ENCODE data around the gene NLRP6.

Gene NLRP6

DNA sequence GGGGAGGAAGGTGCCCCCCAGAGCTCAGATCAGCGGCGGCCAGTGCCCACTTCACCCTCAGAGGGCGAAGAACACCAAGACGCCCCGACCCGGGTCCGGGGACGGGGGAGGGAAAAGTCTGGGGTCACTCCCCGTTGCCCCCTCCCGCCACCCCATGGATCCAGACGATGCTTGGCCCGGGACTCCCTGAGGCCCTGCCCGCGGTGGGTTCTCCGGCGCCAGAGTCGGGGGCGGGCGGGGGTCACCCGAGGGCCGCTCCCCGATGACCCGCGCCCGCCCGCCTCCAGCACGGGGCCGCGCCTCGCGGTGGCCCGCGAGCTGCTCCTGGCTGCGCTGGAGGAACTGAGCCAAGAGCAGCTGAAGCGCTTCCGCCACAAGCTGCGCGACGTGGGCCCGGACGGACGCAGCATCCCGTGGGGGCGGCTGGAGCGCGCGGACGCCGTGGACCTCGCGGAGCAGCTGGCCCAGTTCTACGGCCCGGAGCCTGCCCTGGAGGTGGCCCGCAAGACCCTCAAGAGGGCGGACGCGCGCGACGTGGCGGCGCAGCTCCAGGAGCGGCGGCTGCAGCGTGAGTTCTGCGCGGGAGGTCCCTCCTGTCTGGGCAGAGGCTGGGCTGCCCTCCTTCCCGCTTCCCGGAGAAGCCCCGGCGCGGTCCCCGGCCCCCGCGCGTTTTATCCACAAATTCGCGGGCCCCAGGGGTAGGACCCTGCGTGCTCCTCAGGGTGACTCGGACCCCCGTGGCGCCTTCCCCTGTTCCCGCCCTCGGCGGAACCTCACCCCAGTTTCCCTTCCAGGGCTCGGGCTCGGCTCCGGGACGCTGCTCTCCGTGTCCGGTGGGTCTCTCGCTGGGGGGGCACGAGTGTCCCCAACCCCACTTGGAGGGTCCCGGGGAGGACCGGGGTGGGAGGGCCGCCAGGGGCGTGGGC is 1.1 kb downstream of the NLRP6 start:
- TF ChIP-seq CEBPB (IDR thresholded peaks at IDR 0.05): no peak
- peak; percentile 60; the same call in 1 of the 2 replicates for TF ChIP-seq ZBTB7A (IDR thresholded peaks at IDR 0.05; ENCODE audit: low read depth)

- TF ChIP-seq EGR1 (IDR thresholded peaks at IDR 0.05) (no peak), ZBTB7A (IDR thresholded peaks at IDR 0.05; ENCODE audit: low read depth) (no peak), CREB1 (IDR thresholded peaks at IDR 0.05; ENCODE audit: low read depth) (no peak), EP300 (IDR thresholded peaks at IDR 0.05; ENCODE audit: borderline replicate concordance) (no peak), REST (IDR thresholded peaks at IDR 0.05; ENCODE audit: low read depth) (peak; percentile 88), CEBPB (IDR thresholded peaks at IDR 0.05) (no peak), FOXM1 (IDR thresholded peaks at IDR 0.05; ENCODE audit: borderline replicate concordance, low read depth) (no peak), RAD21 (IDR thresholded peaks at IDR 0.05; ENCODE audit: low read depth) (no peak), TCF12 (IDR thresholded peaks at IDR 0.05; ENCODE audit: low read depth) (no peak), YY1 (IDR thresholded peaks at IDR 0.05; ENCODE audit: low read depth) (no peak), NFIC (IDR thresholded peaks at IDR 0.05) (no peak), USF1 (IDR thresholded peaks at IDR 0.05) (0 out of 2 replicates have a peak, but pooled peaks have one; percentile 19), TEAD4 (IDR thresholded peaks at IDR 0.05) (no peak)
- TF ChIP-seq, protein P1, sequence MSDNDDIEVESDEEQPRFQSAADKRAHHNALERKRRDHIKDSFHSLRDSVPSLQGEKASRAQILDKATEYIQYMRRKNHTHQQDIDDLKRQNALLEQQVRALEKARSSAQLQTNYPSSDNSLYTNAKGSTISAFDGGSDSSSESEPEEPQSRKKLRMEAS (IDR thresholded peaks at IDR 0.05): peak; percentile 82
Measured at GRCh38 chr11:279966-280705, 1.9 kb downstream of the NLRP6 start.

DNA sequence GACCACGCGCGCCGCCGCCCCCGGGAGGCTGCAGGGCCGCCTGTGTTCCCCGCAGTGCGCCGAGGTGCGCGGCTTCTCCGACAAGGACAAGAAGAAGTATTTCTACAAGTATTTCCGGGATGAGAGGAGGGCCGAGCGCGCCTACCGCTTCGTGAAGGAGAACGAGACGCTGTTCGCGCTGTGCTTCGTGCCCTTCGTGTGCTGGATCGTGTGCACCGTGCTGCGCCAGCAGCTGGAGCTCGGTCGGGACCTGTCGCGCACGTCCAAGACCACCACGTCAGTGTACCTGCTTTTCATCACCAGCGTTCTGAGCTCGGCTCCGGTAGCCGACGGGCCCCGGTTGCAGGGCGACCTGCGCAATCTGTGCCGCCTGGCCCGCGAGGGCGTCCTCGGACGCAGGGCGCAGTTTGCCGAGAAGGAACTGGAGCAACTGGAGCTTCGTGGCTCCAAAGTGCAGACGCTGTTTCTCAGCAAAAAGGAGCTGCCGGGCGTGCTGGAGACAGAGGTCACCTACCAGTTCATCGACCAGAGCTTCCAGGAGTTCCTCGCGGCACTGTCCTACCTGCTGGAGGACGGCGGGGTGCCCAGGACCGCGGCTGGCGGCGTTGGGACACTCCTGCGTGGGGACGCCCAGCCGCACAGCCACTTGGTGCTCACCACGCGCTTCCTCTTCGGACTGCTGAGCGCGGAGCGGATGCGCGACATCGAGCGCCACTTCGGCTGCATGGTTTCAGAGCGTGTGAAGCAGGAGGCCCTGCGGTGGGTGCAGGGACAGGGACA is 2.7 kb downstream of the NLRP6 start:
- TF ChIP-seq TAF1 (IDR thresholded peaks at IDR 0.05; ENCODE audit: low read depth) (no peak), CEBPB (IDR thresholded peaks at IDR 0.05) (no peak)

DNA sequence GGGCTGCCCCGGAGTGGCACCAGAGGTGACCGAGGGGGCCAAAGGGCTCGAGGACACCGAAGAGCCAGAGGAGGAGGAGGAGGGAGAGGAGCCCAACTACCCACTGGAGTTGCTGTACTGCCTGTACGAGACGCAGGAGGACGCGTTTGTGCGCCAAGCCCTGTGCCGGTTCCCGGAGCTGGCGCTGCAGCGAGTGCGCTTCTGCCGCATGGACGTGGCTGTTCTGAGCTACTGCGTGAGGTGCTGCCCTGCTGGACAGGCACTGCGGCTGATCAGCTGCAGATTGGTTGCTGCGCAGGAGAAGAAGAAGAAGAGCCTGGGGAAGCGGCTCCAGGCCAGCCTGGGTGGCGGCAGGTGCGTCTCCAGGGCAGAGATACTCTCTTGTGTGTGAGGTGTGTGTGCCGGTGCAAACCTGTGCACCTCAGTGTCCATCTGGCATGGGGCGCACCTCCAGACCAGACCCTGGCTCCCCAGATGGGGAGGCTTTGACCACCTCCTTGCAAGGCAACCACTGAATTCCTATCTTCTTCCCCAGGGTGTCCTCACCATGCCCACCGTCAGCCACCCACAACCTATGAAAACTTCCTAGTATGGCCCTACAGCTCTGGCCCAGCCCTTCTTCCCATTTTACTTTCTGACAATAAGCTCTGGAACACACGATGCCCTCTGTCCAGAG is 3.4 kb downstream of the NLRP6 start:
- TF ChIP-seq TCF12 (IDR thresholded peaks at IDR 0.05; ENCODE audit: low read depth) (no peak), NFIC (IDR thresholded peaks at IDR 0.05) (no peak), CEBPB (IDR thresholded peaks at IDR 0.05) (no peak), USF1 (IDR thresholded peaks at IDR 0.05) (no peak), EGR1 (IDR thresholded peaks at IDR 0.05) (no peak), FOXM1 (IDR thresholded peaks at IDR 0.05; ENCODE audit: borderline replicate concordance, low read depth) (no peak), TAF1 (IDR thresholded peaks at IDR 0.05; ENCODE audit: low read depth) (no peak), TEAD4 (IDR thresholded peaks at IDR 0.05) (no peak), CREB1 (IDR thresholded peaks at IDR 0.05; ENCODE audit: low read depth) (no peak), REST (IDR thresholded peaks at IDR 0.05; ENCODE audit: low read depth) (no peak), ZBTB7A (IDR thresholded peaks at IDR 0.05; ENCODE audit: low read depth) (no peak), EP300 (IDR thresholded peaks at IDR 0.05; ENCODE audit: borderline replicate concordance) (no peak), YY1 (IDR thresholded peaks at IDR 0.05; ENCODE audit: low read depth) (no peak), RAD21 (IDR thresholded peaks at IDR 0.05; ENCODE audit: low read depth) (no peak)
- TF ChIP-seq, protein P1 (IDR thresholded peaks at IDR 0.05): no peak

- TF ChIP-seq RAD21 (IDR thresholded peaks at IDR 0.05; ENCODE audit: low read depth) (no peak), USF1 (IDR thresholded peaks at IDR 0.05) (no peak), TAF1 (IDR thresholded peaks at IDR 0.05; ENCODE audit: low read depth) (no peak), EGR1 (IDR thresholded peaks at IDR 0.05) (no peak), FOXM1 (IDR thresholded peaks at IDR 0.05; ENCODE audit: borderline replicate concordance, low read depth) (no peak), NFIC (IDR thresholded peaks at IDR 0.05) (no peak), TCF12 (IDR thresholded peaks at IDR 0.05; ENCODE audit: low read depth) (no peak), TEAD4 (IDR thresholded peaks at IDR 0.05) (no peak), CEBPB (IDR thresholded peaks at IDR 0.05) (no peak), CREB1 (IDR thresholded peaks at IDR 0.05; ENCODE audit: low read depth) (no peak), EP300 (IDR thresholded peaks at IDR 0.05; ENCODE audit: borderline replicate concordance) (no peak)
Measured at GRCh38 chr11:282171-282570, 4.0 kb downstream of the NLRP6 start.

Measured in Ishikawa (cell line).